Activated T-helper 17 cell treated with anti-CD3 and anti-CD28 coated beads, Interleukin-2, amount 50 U/mL, for 72 hours (primary cell): ENCODE measurements around the gene SCAMP1. TPM values are rescaled to one million over a fixed set of nuclear protein-coding genes. Genes with fewer than 3 reads are reported as not detected.

Source experiments
- total RNA-seq, 2 donors: library from RNA; stranded (reverse); gene quantifications; one replicate each; pipeline ENCODE4 v1.2.3, GENCODE V29; 2022

Gene SCAMP1
- total RNA-seq, 2 donors from 2014 or later, result 10.6 to 20.8 TPM

Other genes starting within 250 kb of the SCAMP1 start
- gene AP3B1, start 65.9 kb upstream of the SCAMP1 start, total RNA-seq, result 10 to 100 TPM; 46.1 to 48.3 TPM